Ishikawa (cell line): Measurements from ENCODE around the gene POLD1.

Experiments
- CEBPB ChIP-seq: IDR thresholded peaks from 2 replicates; pipeline ENCODE4 v1.6.1; 2012
- CREB1 ChIP-seq: IDR thresholded peaks from 2 replicates; pipeline ENCODE4 v1.6.1; 2012; ENCODE audit warnings: low read depth
- EGR1 ChIP-seq: IDR thresholded peaks from 2 replicates; pipeline ENCODE4 v1.6.1; 2012
- EP300 ChIP-seq: IDR thresholded peaks from 2 replicates; pipeline ENCODE4 v1.6.1; 2012; ENCODE audit warnings: borderline replicate concordance
- FOXM1 ChIP-seq: IDR thresholded peaks from 2 replicates; pipeline ENCODE4 v1.6.1; 2012; ENCODE audit warnings: low read depth, borderline replicate concordance
- MAX ChIP-seq: IDR thresholded peaks from 2 replicates; pipeline ENCODE4 v1.6.1; 2012
- NFIC ChIP-seq: IDR thresholded peaks from 2 replicates; pipeline ENCODE4 v1.6.1; 2012
- RAD21 ChIP-seq: IDR thresholded peaks from 2 replicates; pipeline ENCODE4 v1.6.1; 2012; ENCODE audit warnings: low read depth
- REST ChIP-seq: IDR thresholded peaks from 2 replicates; pipeline ENCODE4 v1.6.1; 2012; ENCODE audit warnings: low read depth, mild to moderate bottlenecking
- TAF1 ChIP-seq: IDR thresholded peaks from 2 replicates; pipeline ENCODE4 v1.6.1; 2012; ENCODE audit warnings: low read depth, mild to moderate bottlenecking
- TCF12 ChIP-seq: IDR thresholded peaks from 2 replicates; pipeline ENCODE4 v1.6.1; 2012; ENCODE audit warnings: low read depth
- TEAD4 ChIP-seq: IDR thresholded peaks from 2 replicates; pipeline ENCODE4 v1.6.1; 2012
- USF1 ChIP-seq: IDR thresholded peaks from 2 replicates; pipeline ENCODE4 v1.6.1; 2012
- YY1 ChIP-seq: IDR thresholded peaks from 2 replicates; pipeline ENCODE4 v1.6.1; 2012; ENCODE audit warnings: low read depth
- ZBTB7A ChIP-seq: IDR thresholded peaks from 2 replicates; pipeline ENCODE4 v1.6.1; 2012; ENCODE audit warnings: low read depth

The POLD1 gene

GRCh38 chr19:50383001-50383851 lies 921 bp upstream of the POLD1 start:
- TF ChIP-seq TCF12 (no peak), TEAD4 (no peak), REST (no peak), NFIC (no peak), FOXM1 (no peak), EP300 (no peak), CEBPB (no peak), MAX (no peak), RAD21 (no peak), TAF1 (no peak), ZBTB7A (no peak), EGR1 (no peak), YY1 (no peak)

GRCh38 chr19:50384685-50385535 lies 763 bp downstream of the POLD1 start:
- no peak for TF ChIP-seq REST
- TF ChIP-seq TEAD4: no peak
- TF ChIP-seq EGR1: no peak
- no peak for TF ChIP-seq MAX
- TF ChIP-seq YY1: no peak
- TF ChIP-seq TCF12: no peak
- TF ChIP-seq USF1: no peak
- no peak for TF ChIP-seq TAF1
- TF ChIP-seq NFIC: no peak
- TF ChIP-seq CEBPB: no peak

GRCh38 chr19:50387176-50387867 lies 3.2 kb downstream of the POLD1 start:
- TF ChIP-seq NFIC: no peak
- no peak for TF ChIP-seq CEBPB
- TF ChIP-seq RAD21: no peak
- no peak for TF ChIP-seq CREB1
- TF ChIP-seq EP300: no peak
- no peak for TF ChIP-seq FOXM1
- TF ChIP-seq TEAD4: no peak
- no peak for TF ChIP-seq EGR1
- TF ChIP-seq REST: no peak
- no peak for TF ChIP-seq YY1
- TF ChIP-seq USF1: no peak
